ENCODE results near the gene HES4. TPM values are rescaled to one million over a fixed set of nuclear protein-coding genes. Genes with fewer than 3 reads are reported as not detected.

The HES4 gene
- total RNA-seq, 1 experiment from 2014 or later = 233 TPM

GRCh38 chr1:960363-961131 lies 39.4 kb downstream of the HES4 start, which contains the start of gene KLHL17:
Gene KLHL17, plus strand, starts transcription at chr1:960584. Its CDS starts 110 bp downstream, at chr1:960694.
- H3K4me1 ChIP-seq (ENCODE audit: insufficient read depth, low read length) = peaks cover 15% of the 10 kb centered on the region
- H3K9ac ChIP-seq (ENCODE audit: low read length) = peak within 1 kb of the TSS; percentile 56
- POLR2A ChIA-PET (ENCODE audit: unreplicated experiment) = no interaction called here
- intact Hi-C loops (cut with micrococcal nuclease) = no loop called here
- peak within 1 kb of the TSS; percentile 83 for H3K4me2 ChIP-seq (ENCODE audit: low read length)
- H3K27ac ChIP-seq (ENCODE audit: low read length) = no peak within 1 kb of the TSS
- peaks cover 5% of the 10 kb centered on the region; the same call in 1 of the 2 replicates for H4K20me1 ChIP-seq (ENCODE audit: low read length)
- CTCF ChIA-PET = no interaction called here
- TF ChIP-seq EZH2 (IDR thresholded peaks at IDR 0.05; ENCODE audit: low read length, unreplicated experiment) = no peak
- no peak for TF ChIP-seq CTCF (conservative IDR thresholded peaks at IDR 0.05; ENCODE audit: low read depth, low read length)
- no peak for TF ChIP-seq EZH2phosphoT487 (IDR thresholded peaks at IDR 0.05; ENCODE audit: borderline replicate concordance, low read length)
- H3F3A ChIP-seq (ENCODE audit: low read length, unreplicated experiment) = no peaks in the 10 kb centered on the region
- no TSS peak for BruUV-seq (replicated peaks)
- no peaks in the 10 kb centered on the region for H3K27me3 ChIP-seq (ENCODE audit: low read length)
- H3K9me3 ChIP-seq (ENCODE audit: low read length) = no peaks in the 10 kb centered on the region
- H2AFZ ChIP-seq (ENCODE audit: low read length) = peak within 1 kb of the TSS; percentile 72
- H3K36me3 ChIP-seq (ENCODE audit: low read depth, low read length) = peaks cover 12% of the 10 kb centered on the region
- ATAC-seq (peak; percentile 74), DNase-seq (peak; percentile 73)
- peaks cover 34% of the 10 kb centered on the region for H3K79me2 ChIP-seq (ENCODE audit: low read length)
- H3K9me2 ChIP-seq (replicated peaks; ENCODE audit: low read length) = no peaks in the 10 kb centered on the region
- peak within 1 kb of the TSS; percentile 99 for H3K4me3 ChIP-seq (ENCODE audit: low read length)

GRCh38 chr1:959731-960362 lies 40.0 kb downstream of the HES4 start:
- H3K9me2 ChIP-seq (replicated peaks; ENCODE audit: low read length) = no peaks in the 10 kb centered on the region
- H3K36me3 ChIP-seq (ENCODE audit: low read depth, low read length) = peaks cover 19% of the 10 kb centered on the region
- TF ChIP-seq EZH2 (IDR thresholded peaks at IDR 0.05; ENCODE audit: low read length, unreplicated experiment) = no peak
- no peak for TF ChIP-seq CTCF (conservative IDR thresholded peaks at IDR 0.05; ENCODE audit: low read depth, low read length)
- TF ChIP-seq EZH2phosphoT487 (IDR thresholded peaks at IDR 0.05; ENCODE audit: borderline replicate concordance, low read length) = no peak
- H4K20me1 ChIP-seq (ENCODE audit: low read length) = peaks cover 5% of the 10 kb centered on the region; the same call in 1 of the 2 replicates
- H2AFZ ChIP-seq (ENCODE audit: low read length) = peak overlapping the region; percentile 65
- CTCF ChIA-PET = no interaction called here
- peak overlapping the region; percentile 70 for H3K4me3 ChIP-seq (ENCODE audit: low read length)
- H3K79me2 ChIP-seq (ENCODE audit: low read length) = peaks cover 38% of the 10 kb centered on the region
- no TSS peak for BruUV-seq (replicated peaks)
- H3K9ac ChIP-seq (ENCODE audit: low read length) = peak overlapping the region; percentile 56
- peaks cover 12% of the 10 kb centered on the region for H3K4me1 ChIP-seq (ENCODE audit: insufficient read depth, low read length)
- ATAC-seq (no peak), DNase-seq (no peak)
- H3K4me2 ChIP-seq (ENCODE audit: low read length) = peak overlapping the region; percentile 78
- H3K9me3 ChIP-seq (ENCODE audit: low read length) = no peaks in the 10 kb centered on the region
- POLR2A ChIA-PET (ENCODE audit: unreplicated experiment) = no interaction called here
- intact Hi-C loops (cut with micrococcal nuclease) = no loop called here
- H3F3A ChIP-seq (ENCODE audit: low read length, unreplicated experiment) = no peaks in the 10 kb centered on the region
- no peak overlapping the region for H3K27ac ChIP-seq (ENCODE audit: low read length)
- no peaks in the 10 kb centered on the region for H3K27me3 ChIP-seq (ENCODE audit: low read length)
